HCT116 (cell line): ENCODE measurements around the gene CIC.

ENCODE experiments used
- CEBPB ChIP-seq: IDR thresholded peaks from 2 replicates; pipeline ENCODE4 v1.6.1; 2012; ENCODE audit warnings: low read depth
- EGR1 ChIP-seq: IDR thresholded peaks from 2 replicates; pipeline ENCODE4 v1.6.1; 2012; ENCODE audit warnings: low read depth
- EZH2 ChIP-seq: fragments of 200-600 bp; sonication (generic); IDR thresholded peaks from 2 replicates; pipeline ENCODE4 v1.6.1; 2017; ENCODE audit warnings: antibody characterized with exemption, mixed run types
- EZH2phosphoT487 ChIP-seq: fragments of 200-600 bp; IDR thresholded peaks from 2 replicates; pipeline ENCODE4 v1.6.1; 2018; ENCODE audit warnings: antibody characterized with exemption, borderline replicate concordance
- POLR2AphosphoS5 ChIP-seq: IDR thresholded peaks from 2 replicates; pipeline ENCODE4 v1.6.1; 2011; ENCODE audit warnings: mild to moderate bottlenecking, low read depth, low read length, moderate library complexity
- YY1 ChIP-seq: IDR thresholded peaks from 2 replicates; pipeline ENCODE4 v1.6.1; 2011; ENCODE audit warnings: low read length, low read depth, moderate library complexity, mild to moderate bottlenecking; ENCODE audit not compliant: insufficient replicate concordance; ENCODE audit errors: extremely low read depth
- TF ChIP-seq, protein P1 (sequence below), 3 experiments: fragments of 200-600 bp in 1 of 3; sonication (generic) in 1 of 3; IDR thresholded peaks in 2 of 3; conservative IDR thresholded peaks in 1 of 3; 2 replicates each; pipeline ENCODE4 v1.5.1; 2012 to 2017; ENCODE audit warnings: low read depth in 2 of 3, low read length in 2 of 3, antibody characterized with exemption in 1 of 3, borderline replicate concordance in 1 of 3, control low read depth in 1 of 3, mild to moderate bottlenecking in 1 of 3, mixed read lengths in 1 of 3, mixed run types in 1 of 3, moderate library complexity in 1 of 3; ENCODE audit not compliant: insufficient read depth in 1 of 3
- TF ChIP-seq, protein P2 (sequence below): IDR thresholded peaks from 2 replicates; pipeline ENCODE4 v1.6.1; 2012
- TF ChIP-seq, protein P3 (sequence below): IDR thresholded peaks from 2 replicates; pipeline ENCODE4 v1.6.1; 2011; ENCODE audit warnings: mild to moderate bottlenecking, low read length, moderate library complexity; ENCODE audit not compliant: insufficient replicate concordance; ENCODE audit errors: extremely low read depth
- TF ChIP-seq, protein P4 (sequence below): IDR thresholded peaks from 2 replicates; pipeline ENCODE4 v1.6.1; 2012; ENCODE audit warnings: low read depth

DNA sequence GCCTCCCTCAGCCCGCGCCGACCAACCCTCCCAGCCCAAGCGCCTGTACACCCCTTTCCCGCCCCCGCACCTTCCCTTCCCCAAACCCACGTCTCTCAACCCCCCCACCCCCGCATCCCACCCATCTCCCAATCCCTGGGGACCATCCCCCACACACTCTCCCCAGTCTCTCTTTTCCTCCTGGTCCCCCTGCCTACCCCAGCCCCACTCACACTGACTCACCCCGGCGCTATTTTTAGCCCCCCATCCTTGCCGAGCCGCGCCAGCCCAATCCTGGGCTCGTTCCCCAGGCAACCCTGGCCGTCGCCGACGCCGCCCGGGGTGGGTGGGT is 11.7 kb downstream of the CIC start:
- peak; percentile 56; the same call in 1 of the 2 replicates for TF ChIP-seq EGR1
- TF ChIP-seq CEBPB: no peak
- no peak for TF ChIP-seq EZH2phosphoT487
- TF ChIP-seq, protein P1, sequence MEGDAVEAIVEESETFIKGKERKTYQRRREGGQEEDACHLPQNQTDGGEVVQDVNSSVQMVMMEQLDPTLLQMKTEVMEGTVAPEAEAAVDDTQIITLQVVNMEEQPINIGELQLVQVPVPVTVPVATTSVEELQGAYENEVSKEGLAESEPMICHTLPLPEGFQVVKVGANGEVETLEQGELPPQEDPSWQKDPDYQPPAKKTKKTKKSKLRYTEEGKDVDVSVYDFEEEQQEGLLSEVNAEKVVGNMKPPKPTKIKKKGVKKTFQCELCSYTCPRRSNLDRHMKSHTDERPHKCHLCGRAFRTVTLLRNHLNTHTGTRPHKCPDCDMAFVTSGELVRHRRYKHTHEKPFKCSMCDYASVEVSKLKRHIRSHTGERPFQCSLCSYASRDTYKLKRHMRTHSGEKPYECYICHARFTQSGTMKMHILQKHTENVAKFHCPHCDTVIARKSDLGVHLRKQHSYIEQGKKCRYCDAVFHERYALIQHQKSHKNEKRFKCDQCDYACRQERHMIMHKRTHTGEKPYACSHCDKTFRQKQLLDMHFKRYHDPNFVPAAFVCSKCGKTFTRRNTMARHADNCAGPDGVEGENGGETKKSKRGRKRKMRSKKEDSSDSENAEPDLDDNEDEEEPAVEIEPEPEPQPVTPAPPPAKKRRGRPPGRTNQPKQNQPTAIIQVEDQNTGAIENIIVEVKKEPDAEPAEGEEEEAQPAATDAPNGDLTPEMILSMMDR (IDR thresholded peaks at IDR 0.05 in 2 of 3, conservative IDR thresholded peaks at IDR 0.05 in 1 of 3; ENCODE audit: borderline replicate concordance in 1 of 3, insufficient read depth in 1 of 3, low read depth in 2 of 3, low read length in 2 of 3): no peak
- no peak for TF ChIP-seq POLR2AphosphoS5
- no peak for TF ChIP-seq EZH2
- TF ChIP-seq YY1: no peak
- TF ChIP-seq, protein P2, sequence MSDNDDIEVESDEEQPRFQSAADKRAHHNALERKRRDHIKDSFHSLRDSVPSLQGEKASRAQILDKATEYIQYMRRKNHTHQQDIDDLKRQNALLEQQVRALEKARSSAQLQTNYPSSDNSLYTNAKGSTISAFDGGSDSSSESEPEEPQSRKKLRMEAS: no peak
- TF ChIP-seq, protein P3, sequence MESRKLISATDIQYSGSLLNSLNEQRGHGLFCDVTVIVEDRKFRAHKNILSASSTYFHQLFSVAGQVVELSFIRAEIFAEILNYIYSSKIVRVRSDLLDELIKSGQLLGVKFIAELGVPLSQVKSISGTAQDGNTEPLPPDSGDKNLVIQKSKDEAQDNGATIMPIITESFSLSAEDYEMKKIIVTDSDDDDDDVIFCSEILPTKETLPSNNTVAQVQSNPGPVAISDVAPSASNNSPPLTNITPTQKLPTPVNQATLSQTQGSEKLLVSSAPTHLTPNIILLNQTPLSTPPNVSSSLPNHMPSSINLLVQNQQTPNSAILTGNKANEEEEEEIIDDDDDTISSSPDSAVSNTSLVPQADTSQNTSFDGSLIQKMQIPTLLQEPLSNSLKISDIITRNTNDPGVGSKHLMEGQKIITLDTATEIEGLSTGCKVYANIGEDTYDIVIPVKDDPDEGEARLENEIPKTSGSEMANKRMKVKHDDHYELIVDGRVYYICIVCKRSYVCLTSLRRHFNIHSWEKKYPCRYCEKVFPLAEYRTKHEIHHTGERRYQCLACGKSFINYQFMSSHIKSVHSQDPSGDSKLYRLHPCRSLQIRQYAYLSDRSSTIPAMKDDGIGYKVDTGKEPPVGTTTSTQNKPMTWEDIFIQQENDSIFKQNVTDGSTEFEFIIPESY: no peak
- TF ChIP-seq, protein P4, sequence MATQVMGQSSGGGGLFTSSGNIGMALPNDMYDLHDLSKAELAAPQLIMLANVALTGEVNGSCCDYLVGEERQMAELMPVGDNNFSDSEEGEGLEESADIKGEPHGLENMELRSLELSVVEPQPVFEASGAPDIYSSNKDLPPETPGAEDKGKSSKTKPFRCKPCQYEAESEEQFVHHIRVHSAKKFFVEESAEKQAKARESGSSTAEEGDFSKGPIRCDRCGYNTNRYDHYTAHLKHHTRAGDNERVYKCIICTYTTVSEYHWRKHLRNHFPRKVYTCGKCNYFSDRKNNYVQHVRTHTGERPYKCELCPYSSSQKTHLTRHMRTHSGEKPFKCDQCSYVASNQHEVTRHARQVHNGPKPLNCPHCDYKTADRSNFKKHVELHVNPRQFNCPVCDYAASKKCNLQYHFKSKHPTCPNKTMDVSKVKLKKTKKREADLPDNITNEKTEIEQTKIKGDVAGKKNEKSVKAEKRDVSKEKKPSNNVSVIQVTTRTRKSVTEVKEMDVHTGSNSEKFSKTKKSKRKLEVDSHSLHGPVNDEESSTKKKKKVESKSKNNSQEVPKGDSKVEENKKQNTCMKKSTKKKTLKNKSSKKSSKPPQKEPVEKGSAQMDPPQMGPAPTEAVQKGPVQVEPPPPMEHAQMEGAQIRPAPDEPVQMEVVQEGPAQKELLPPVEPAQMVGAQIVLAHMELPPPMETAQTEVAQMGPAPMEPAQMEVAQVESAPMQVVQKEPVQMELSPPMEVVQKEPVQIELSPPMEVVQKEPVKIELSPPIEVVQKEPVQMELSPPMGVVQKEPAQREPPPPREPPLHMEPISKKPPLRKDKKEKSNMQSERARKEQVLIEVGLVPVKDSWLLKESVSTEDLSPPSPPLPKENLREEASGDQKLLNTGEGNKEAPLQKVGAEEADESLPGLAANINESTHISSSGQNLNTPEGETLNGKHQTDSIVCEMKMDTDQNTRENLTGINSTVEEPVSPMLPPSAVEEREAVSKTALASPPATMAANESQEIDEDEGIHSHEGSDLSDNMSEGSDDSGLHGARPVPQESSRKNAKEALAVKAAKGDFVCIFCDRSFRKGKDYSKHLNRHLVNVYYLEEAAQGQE: no peak
